A549 treated with AZD2906 at 1 μM for 4 hours (cell line): ENCODE data around the gene OR52N4. TPM values are rescaled to one million over a fixed set of nuclear protein-coding genes. Genes with fewer than 3 reads are reported as not detected.

Experiments used
- total RNA-seq: library from RNA; stranded (reverse); fragments of 200-300 nt; extraction: Qiagen RNA extraction; gene quantifications from 5 replicates; pipeline ENCODE4 v1.2.3, GENCODE V29; 2022

OR52N4 gene
- not detected in 5 replicates for total RNA-seq

DNA sequence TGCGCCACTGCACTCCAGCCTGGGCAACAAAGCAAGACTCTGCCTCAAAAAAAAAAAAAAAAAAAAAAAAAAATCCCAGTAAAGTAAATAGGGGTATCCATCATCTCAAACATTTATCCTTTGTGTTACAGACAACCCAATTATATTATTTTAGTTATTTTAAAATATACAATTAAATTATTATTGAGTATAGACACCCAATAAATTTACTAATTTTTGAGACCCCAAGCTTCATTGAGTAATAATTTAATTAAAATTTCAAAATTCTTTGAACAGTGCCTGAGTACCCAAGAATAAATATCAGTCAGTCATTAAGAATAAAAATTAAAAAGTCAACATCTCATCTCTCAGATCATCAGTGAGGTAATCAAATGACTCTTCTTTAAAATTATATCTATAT is at the start of gene OR52N4:
Gene OR52N4 (plus strand): TSS at position 301 of the 400 bp plus-strand sequence. CDS start 498 bp downstream, outside the sequence.

DNA sequence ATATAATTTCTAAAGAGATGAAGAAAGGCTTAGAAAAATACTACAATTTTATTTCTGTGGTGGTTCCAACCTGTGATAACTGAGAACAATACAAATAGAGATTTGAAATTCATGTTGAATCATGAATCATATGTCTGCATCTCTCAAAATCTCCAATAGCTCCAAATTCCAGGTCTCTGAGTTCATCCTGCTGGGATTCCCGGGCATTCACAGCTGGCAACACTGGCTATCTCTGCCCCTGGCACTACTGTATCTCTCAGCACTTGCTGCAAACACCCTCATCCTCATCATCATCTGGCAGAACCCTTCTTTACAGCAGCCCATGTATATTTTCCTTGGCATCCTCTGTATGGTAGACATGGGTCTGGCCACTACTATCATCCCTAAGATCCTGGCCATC is 17.6 kb upstream of the OR52N4 start, which contains the start of gene OR56B1:
Gene OR56B1 (plus strand): TSS at position 53 of the 400 bp plus-strand sequence. CDS start 69 bp downstream, at position 122.

GRCh38 chr11:5783255-5783654 is 29.2 kb downstream of the OR52N4 start, which contains the start of gene OR52N5:
OR52N5 (minus strand) TSS chr11:5783355; CDS start chr11:5778634, 4,721 bp downstream.

GRCh38 chr11:5791165-5791564 is 37.1 kb downstream of the OR52N4 start, which contains the start of gene OR52N1:
OR52N1 (minus strand) TSS chr11:5791265; CDS start chr11:5788816, 2,449 bp downstream.

Other genes with a start within 250 kb of the OR52N4 start
- gene UBQLN3, start 244.3 kb upstream of the OR52N4 start, total RNA-seq, result not detected in 5 replicates
- 0.02 TPM in 1 of 5 replicates, not detected in the others for gene UBQLNL, start 237.5 kb upstream of the OR52N4 start, total RNA-seq
- not detected in 5 replicates for gene OR52H1, start 205.7 kb upstream of the OR52N4 start, total RNA-seq
- gene OR52B6, start 173.4 kb upstream of the OR52N4 start, total RNA-seq, result not detected in 5 replicates
- gene TRIM6, start 157.6 kb upstream of the OR52N4 start, total RNA-seq, result 6.9 to 8.3 TPM (median 7.6 TPM) in 5 replicates
- gene TRIM34, start 129.2 kb upstream of the OR52N4 start, total RNA-seq, result 2.3 to 3.6 TPM (median 2.9 TPM) in 5 replicates
- 8.6 to 11.8 TPM (median 9.6 TPM) in 5 replicates for gene TRIM5, start 69.2 kb upstream of the OR52N4 start, total RNA-seq
- gene TRIM22, start 64.5 kb upstream of the OR52N4 start, total RNA-seq, result 0.60 to 1.8 TPM (median 1.1 TPM) in 5 replicates
- not detected in 5 replicates for gene OR56B1, start 17.8 kb upstream of the OR52N4 start, total RNA-seq
- not detected in 5 replicates for gene OR52N5, start 29.1 kb downstream of the OR52N4 start, total RNA-seq
- not detected in 5 replicates for gene OR52N1, start 37.0 kb downstream of the OR52N4 start, total RNA-seq
- not detected in 5 replicates for gene OR52N2, start 54.7 kb downstream of the OR52N4 start, total RNA-seq
- not detected in 5 replicates for gene OR52E6, start 87.7 kb downstream of the OR52N4 start, total RNA-seq
- not detected in 5 replicates for gene OR52E8, start 103.4 kb downstream of the OR52N4 start, total RNA-seq
- not detected in 5 replicates for gene OR52E4, start 126.4 kb downstream of the OR52N4 start, total RNA-seq
- gene OR52E5, start 139.0 kb downstream of the OR52N4 start, total RNA-seq, result not detected in 5 replicates
- gene OR56A3, start 188.0 kb downstream of the OR52N4 start, total RNA-seq, result not detected in 5 replicates
- not detected in 5 replicates for gene OR56A5, start 214.3 kb downstream of the OR52N4 start, total RNA-seq
- not detected in 5 replicates for gene OR52L1, start 232.7 kb downstream of the OR52N4 start, total RNA-seq